GM18909 (cell line): ENCODE results near the gene RPL32.
"Not testable (repeated sequence)": the region's sequence is repeated elsewhere in the genome, so short reads cannot be mapped to it uniquely, and the experiment has no call there.

Experiments
- ATAC-seq: cut with Tn5 transposase; IDR thresholded peaks from one replicate; pipeline ENCODE4 v1.9.1; 2021; ENCODE audit warnings: mild to moderate bottlenecking; ENCODE audit not compliant: unreplicated experiment, poor library complexity

The RPL32 gene

GRCh38 chr3:12810013-12810780 is 31.2 kb downstream of the RPL32 start:
- peak; percentile 98 for ATAC-seq

- ATAC-seq = no peak
Observed at GRCh38 chr3:12809435-12809834, 31.9 kb downstream of the RPL32 start.

- ATAC-seq = no peak
Observed at GRCh38 chr3:12809001-12809400, 32.4 kb downstream of the RPL32 start.

DNA sequence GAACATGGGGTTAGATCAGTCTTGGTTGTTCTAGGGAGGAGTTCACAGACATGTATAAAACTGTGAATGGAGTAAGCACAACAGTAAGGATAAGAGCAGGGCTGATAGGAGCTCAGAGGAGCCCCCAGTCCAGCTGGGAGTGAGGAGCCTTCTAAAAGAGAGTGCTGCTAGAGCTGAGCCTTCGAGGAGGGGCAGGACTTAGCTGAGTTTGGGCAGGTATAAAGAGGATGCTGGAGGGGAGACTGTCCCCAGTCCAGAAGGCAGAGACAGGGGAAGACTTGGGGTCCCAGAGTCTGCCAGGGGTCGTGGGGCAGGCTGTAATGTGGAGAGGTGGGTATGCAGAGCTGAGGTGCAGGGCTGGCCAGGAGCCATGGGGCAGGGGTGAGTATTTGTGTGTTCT is 32.8 kb downstream of the RPL32 start:
- ATAC-seq = no peak

DNA sequence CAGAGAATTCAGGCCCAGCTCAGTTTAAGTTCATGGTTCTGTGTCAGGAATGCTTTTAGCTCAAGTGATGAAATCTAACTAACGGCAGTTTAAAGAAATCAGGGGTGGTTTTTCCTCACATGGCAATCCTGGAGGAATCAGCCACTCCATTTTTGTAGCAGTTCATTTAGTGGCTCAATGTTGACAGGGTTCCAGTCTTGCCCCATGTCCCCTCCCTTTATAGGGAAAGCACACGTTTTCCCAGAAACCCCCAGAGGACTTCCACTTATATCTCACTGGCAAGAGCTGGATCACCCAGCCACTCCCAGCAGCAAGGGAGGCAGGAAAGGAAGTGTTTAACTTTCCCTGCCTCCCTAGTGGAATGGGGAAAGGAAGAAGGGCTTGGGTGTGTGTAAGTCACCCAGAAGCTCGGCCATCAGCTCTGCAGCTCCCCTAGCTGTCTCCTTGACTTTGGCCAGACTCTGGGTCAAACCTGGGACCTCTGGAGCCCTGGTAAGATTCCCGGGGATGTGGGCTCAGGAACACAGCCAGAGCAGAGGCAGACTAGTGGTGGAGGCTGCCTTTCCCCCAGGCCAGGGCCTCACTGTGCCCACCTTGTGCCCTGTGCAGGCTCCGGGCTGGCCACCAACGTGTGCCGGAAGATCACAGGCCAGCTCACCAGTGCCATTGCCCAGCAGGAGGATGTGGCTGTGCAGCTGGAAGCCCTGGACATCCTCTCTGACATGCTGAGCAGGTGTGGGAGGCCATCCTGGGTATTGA is 33.6 kb downstream of the RPL32 start:
- ATAC-seq = no peak

DNA sequence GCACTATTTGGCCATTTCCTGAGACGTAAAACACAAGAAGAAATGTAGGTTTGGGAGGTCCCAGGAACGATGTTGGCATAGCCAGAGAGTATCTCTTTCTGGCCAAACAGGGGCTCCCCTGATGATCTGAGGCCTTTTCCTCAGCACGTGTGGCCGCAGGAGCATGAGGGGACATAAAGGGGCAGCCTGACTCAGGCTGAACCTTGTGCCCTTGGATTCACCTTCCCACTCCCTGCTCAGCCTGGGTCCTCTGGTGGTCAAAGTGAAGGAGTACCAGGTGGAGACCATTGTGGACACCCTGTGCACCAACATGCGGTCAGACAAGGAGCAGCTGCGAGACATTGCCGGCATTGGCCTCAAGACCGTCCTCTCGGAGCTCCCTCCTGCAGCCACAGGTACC is 34.3 kb downstream of the RPL32 start:
- ATAC-seq = no peak

DNA sequence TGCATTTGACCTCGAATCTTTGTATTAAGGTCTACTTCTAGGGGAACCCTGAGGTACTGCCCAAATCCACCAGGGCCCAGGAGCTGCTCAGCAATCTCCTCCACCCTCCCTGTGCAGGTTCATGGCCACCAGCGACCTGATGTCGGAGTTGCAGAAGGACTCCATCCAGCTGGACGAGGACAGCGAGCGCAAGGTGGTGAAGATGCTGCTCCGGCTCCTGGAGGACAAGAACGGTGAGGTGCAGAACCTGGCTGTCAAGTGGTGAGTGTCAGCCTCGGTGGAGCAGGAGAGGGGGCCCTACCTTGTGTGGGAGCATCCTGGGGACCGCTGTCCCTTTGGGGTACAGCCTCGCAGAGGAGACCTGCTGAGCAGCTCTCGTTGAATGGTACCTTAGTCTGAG is 38.0 kb downstream of the RPL32 start:
- no peak for ATAC-seq

DNA sequence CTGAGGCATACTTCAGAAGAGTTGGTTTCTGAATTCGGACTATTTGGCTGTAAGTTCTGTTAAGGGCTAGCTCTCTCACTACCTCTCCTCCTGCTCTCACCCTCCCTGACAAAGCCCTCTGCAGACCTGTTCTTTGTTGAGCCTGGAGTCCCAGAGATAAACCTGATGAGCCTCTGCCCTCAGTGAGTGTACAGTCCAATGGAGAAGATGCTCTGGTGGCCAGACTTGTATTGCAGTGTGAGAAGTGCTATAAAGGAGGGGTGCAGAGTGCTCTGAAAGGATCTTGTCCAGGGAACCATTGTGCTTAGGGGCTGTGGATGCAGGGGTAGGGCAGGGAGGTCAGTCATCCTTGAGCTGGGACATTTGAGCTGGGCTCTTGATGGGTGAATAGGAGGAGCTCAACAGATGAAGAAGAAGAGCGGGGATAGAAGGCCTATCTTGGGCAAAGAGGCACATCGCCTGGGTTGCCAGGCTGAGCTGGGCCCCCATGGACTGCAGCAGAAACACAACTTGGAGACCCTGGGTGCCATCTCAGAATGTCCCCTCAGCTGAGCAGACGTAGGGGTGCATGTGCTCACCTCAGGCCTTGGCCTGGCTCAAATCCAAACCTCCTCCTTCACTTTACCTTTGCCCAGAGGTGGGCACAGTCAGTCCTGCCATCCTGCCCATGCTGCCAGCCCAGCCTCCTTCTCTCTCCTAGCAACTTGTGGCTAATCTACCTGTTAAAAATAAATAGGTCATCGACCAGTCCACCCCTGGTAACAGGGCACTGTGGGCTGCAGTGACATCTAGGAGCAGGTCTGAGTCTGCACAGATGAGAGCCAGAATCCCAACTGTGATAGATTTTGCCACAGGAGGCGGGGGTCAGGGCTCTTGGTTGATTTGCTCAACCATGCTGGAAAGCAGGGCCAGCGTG is 41.6 kb downstream of the RPL32 start:
- ATAC-seq = no peak

- no peak for ATAC-seq
Observed at GRCh38 chr3:12798559-12799179, 42.7 kb downstream of the RPL32 start.

DNA sequence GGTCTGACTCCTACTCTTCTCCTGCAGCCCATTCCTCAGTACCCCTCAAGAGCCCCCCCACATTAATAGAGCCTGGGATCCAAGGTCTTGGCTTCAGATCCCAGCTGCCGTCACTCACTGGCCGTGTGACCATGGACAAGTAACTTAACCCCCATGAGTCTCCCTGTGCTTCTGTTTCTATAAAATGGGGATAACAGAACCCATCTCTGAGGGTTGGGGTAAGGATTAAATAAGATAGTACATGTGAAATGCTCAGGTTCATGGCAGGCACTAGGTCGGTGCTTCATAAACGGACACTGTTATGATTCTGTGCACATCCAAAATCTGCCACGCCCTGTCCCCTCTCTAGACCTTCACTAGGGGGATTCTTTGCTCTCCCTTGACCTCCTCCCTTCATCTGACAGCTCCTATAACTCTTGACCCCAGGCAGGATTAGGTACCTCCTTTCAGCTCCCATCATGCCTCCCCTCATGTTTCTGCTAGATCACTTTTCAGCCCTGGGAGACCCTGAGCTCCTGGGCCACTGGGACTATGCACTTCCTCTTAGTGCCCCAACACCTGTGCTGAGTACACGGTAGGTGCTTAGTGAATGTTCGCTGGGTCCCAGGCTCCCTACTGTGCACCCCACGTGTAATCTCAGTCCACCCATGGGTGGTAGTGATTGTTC is 43.3 kb downstream of the RPL32 start:
- ATAC-seq = no peak

DNA sequence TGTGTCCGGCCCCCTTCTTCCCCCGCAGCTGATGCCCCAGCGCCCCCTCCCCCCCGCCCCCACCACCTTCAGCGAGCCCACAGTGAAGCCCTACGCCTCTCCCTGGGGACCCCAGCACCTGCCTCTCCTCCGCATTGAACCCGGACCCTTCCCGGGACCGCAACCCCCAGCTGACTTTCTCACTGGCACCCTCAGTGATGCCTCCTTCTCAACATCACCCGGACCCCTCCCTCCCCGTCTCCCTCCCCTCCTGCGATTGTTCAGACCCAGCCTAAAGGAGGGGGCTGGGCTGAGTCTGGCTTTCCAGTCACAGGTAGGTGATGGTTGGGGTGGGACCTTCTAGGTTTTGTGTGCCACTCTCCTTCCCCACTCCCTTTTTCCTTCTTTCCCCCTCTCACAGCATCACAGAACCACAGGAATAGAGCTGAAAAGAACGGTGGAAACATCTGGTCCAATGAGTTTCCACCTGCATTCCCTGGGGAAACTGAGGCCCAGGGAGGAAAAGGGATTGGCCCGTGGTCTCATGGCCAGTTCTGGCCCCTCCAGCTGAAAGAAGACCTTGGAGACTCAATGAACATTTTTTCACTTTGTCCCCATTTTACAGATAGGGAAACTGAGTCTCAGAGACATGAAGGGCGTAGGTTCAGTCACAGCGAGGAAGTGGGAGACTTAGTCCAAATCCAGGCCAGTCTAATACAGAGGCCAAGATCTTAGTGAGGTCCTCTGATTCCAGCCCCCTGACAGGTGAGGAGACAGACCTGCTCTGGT is 44.1 kb downstream of the RPL32 start:
- no peak for ATAC-seq

GRCh38 chr3:12796171-12797123 is 44.9 kb downstream of the RPL32 start, which contains the start of gene CAND2:
Gene CAND2 (plus strand): TSS chr3:12796680. CDS start chr3:12796721, 41 bp downstream.
- no peak for ATAC-seq

DNA sequence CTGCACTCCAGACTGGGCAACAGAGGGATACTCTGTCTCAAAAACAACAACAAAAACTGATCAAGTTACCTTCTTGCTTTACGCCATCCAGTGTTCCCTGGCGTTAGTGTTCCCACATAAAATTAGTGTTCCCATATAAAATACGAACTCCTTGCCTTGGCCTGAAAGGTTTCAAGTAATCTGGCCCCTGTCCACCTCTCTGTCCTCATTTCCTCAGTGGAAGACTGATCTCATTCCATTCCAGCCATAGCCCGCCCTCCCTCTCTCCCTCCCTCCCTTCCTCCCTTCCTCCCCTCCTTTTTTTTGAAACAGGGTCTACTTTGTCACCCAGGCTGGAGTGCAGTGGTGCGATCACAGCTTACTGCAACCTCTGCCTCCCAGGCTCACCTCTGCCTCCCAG is 47.7 kb downstream of the RPL32 start:
- ATAC-seq = no peak

- ATAC-seq = no peak
Observed at GRCh38 chr3:12791430-12791829, 49.9 kb downstream of the RPL32 start.

GRCh38 chr3:12787967-12788690 is 53.2 kb downstream of the RPL32 start:
- not testable (repeated sequence) for ATAC-seq

- not testable (repeated sequence) for ATAC-seq
Observed at GRCh38 chr3:12787346-12787745, 54.0 kb downstream of the RPL32 start.

DNA sequence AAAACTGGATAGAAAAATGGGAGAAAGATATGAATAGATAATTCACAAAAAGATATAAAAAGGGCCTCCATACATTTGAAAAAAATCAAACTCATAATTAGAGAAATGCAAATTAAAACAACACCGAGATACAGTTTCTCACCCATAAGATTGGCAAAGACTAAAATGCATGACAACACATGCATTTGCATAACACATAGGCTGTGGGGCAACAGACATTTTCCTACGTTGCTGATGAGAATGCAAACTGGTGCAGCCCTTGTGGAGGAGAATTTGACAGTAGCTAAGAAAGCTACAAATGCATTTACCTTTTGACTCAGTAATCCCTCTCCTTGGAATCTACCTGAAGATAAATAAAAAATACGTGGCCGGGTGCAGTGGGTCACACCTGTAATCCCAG is 56.3 kb downstream of the RPL32 start:
- no peak for ATAC-seq
